ENCODE measurements around the gene FOXP1. TPM values are rescaled to one million over a fixed set of nuclear protein-coding genes. Genes with fewer than 3 reads are reported as not detected.

FOXP1 gene
- total RNA-seq, 1 donor from 2014 or later = 27.3 TPM

GRCh38 chr3:71361334-71361890 is 222.1 kb downstream of the FOXP1 start:
- Histone ChIP-seq H3K9ac (no peak overlapping the region), H3K36me3 (no peaks in the 10 kb centered on the region), H3K4me2 (no peak overlapping the region), H3K79me2 (ENCODE audit: low read depth) (no peaks in the 10 kb centered on the region), H3K4me3 (no peak overlapping the region), H2AFZ (replicated peaks) (no peak overlapping the region), H4K20me1 (ENCODE audit: low read depth) (no peaks in the 10 kb centered on the region), H3K4me1 (no peaks in the 10 kb centered on the region), H3F3A (ENCODE audit: low read depth) (no peaks in the 10 kb centered on the region), H3K27me3 (no peaks in the 10 kb centered on the region), H3K9me3 (ENCODE audit: low read depth) (no peaks in the 10 kb centered on the region), H3K27ac (no peak overlapping the region)
- Mint-ChIP-seq H3K27ac (no peak overlapping the region), H3K27me3 (ENCODE audit: insufficient read depth, low read depth) (peaks cover 7% of the 10 kb centered on the region), H3K4me3 (no peak overlapping the region), H3K4me1 (peaks cover 14% of the 10 kb centered on the region), H3K9me3 (no peaks in the 10 kb centered on the region), H3K36me3 (no peaks in the 10 kb centered on the region)
- no peak for TF ChIP-seq EZH2 (IDR thresholded peaks at IDR 0.05)
- no peak for TF ChIP-seq EZH2phosphoT487 (IDR thresholded peaks at IDR 0.05)
- no peak for TF ChIP-seq CTCF (IDR thresholded peaks at IDR 0.05)
- DNase-seq (ENCODE audit: low spot score) = no peak

GRCh38 chr3:71360764-71361163 is 222.8 kb downstream of the FOXP1 start:
- no peak overlapping the region for H3K9ac ChIP-seq
- no peaks in the 10 kb centered on the region for H3K36me3 ChIP-seq
- Mint-ChIP-seq H3K4me1 (peaks cover 9% of the 10 kb centered on the region), H3K27me3 (ENCODE audit: insufficient read depth, low read depth) (peaks cover 7% of the 10 kb centered on the region), H3K36me3 (no peaks in the 10 kb centered on the region), H3K9me3 (no peaks in the 10 kb centered on the region), H3K4me3 (no peak overlapping the region), H3K27ac (no peak overlapping the region)
- no peaks in the 10 kb centered on the region for H3K27me3 ChIP-seq
- no peaks in the 10 kb centered on the region for H3K79me2 ChIP-seq (ENCODE audit: low read depth)
- H2AFZ ChIP-seq (replicated peaks) = no peak overlapping the region
- no peak overlapping the region for H3K4me2 ChIP-seq
- no peak for TF ChIP-seq EZH2phosphoT487 (IDR thresholded peaks at IDR 0.05)
- no peak for TF ChIP-seq CTCF (IDR thresholded peaks at IDR 0.05)
- no peak for TF ChIP-seq EZH2 (IDR thresholded peaks at IDR 0.05)
- no peak for DNase-seq (ENCODE audit: low spot score)
- no peaks in the 10 kb centered on the region for H4K20me1 ChIP-seq (ENCODE audit: low read depth)
- H3K4me3 ChIP-seq = no peak overlapping the region
- H3K27ac ChIP-seq = no peak overlapping the region
- H3K9me3 ChIP-seq (ENCODE audit: low read depth) = no peaks in the 10 kb centered on the region
- no peaks in the 10 kb centered on the region for H3K4me1 ChIP-seq
- no peaks in the 10 kb centered on the region for H3F3A ChIP-seq (ENCODE audit: low read depth)

- Histone ChIP-seq H3K4me1 (no peaks in the 10 kb centered on the region), H3K79me2 (ENCODE audit: low read depth) (no peaks in the 10 kb centered on the region), H2AFZ (replicated peaks) (no peak overlapping the region), H3K4me3 (no peak overlapping the region), H3K9ac (no peak overlapping the region), H3K9me3 (ENCODE audit: low read depth) (no peaks in the 10 kb centered on the region), H3K4me2 (no peak overlapping the region), H3K27ac (no peak overlapping the region), H3F3A (ENCODE audit: low read depth) (no peaks in the 10 kb centered on the region), H3K36me3 (no peaks in the 10 kb centered on the region), H3K27me3 (no peaks in the 10 kb centered on the region), H4K20me1 (ENCODE audit: low read depth) (no peaks in the 10 kb centered on the region)
- DNase-seq (ENCODE audit: low spot score) = no peak
- no peaks in the 10 kb centered on the region for H3K9me3 Mint-ChIP-seq
- H3K27me3 Mint-ChIP-seq (ENCODE audit: insufficient read depth, low read depth) = peaks cover 7% of the 10 kb centered on the region
- no peak overlapping the region for H3K27ac Mint-ChIP-seq
- H3K4me3 Mint-ChIP-seq = no peak overlapping the region
- H3K36me3 Mint-ChIP-seq = no peaks in the 10 kb centered on the region
- peaks cover 6% of the 10 kb centered on the region for H3K4me1 Mint-ChIP-seq
- TF ChIP-seq EZH2 (IDR thresholded peaks at IDR 0.05) (no peak), CTCF (IDR thresholded peaks at IDR 0.05) (no peak)
These were observed 223.3 kb downstream of the FOXP1 start for GRCh38 chr3:71360180-71360579.

All from neural progenitor cell (in vitro differentiated cells).